Measurements from ENCODE around the gene BTG3.

The BTG3 gene

GRCh38 chr21:17575076-17575475 lies 37.6 kb downstream of the BTG3 start:
- Mint-ChIP-seq H3K4me1 (ENCODE audit: low read depth) (no peaks in the 10 kb centered on the region), H3K27me3 (peaks cover 8% of the 10 kb centered on the region), H3K4me3 (no peak overlapping the region), H3K36me3 (ENCODE audit: low read depth) (no peaks in the 10 kb centered on the region), H3K9me3 (no peaks in the 10 kb centered on the region), H3K27ac (no peak overlapping the region)

GRCh38 chr21:17572431-17572830 lies 40.3 kb downstream of the BTG3 start:
- no peaks in the 10 kb centered on the region for H3K4me1 Mint-ChIP-seq (ENCODE audit: low read depth)
- H3K9me3 Mint-ChIP-seq = no peaks in the 10 kb centered on the region
- no peak overlapping the region for H3K4me3 Mint-ChIP-seq
- H3K36me3 Mint-ChIP-seq (ENCODE audit: low read depth) = no peaks in the 10 kb centered on the region
- H3K27ac Mint-ChIP-seq = no peak overlapping the region
- H3K27me3 Mint-ChIP-seq = peaks cover 8% of the 10 kb centered on the region

GRCh38 chr21:17570786-17571185 lies 41.9 kb downstream of the BTG3 start:
- Mint-ChIP-seq H3K27me3 (peaks cover 8% of the 10 kb centered on the region), H3K9me3 (no peaks in the 10 kb centered on the region), H3K4me1 (ENCODE audit: low read depth) (no peaks in the 10 kb centered on the region), H3K4me3 (no peak overlapping the region), H3K36me3 (ENCODE audit: low read depth) (no peaks in the 10 kb centered on the region), H3K27ac (no peak overlapping the region)

GRCh38 chr21:17560377-17561025 lies 52.2 kb downstream of the BTG3 start:
- Mint-ChIP-seq H3K36me3 (ENCODE audit: low read depth) (no peaks in the 10 kb centered on the region), H3K4me1 (ENCODE audit: low read depth) (no peaks in the 10 kb centered on the region), H3K27ac (no peak overlapping the region), H3K9me3 (no peaks in the 10 kb centered on the region), H3K27me3 (no peaks in the 10 kb centered on the region), H3K4me3 (no peak overlapping the region)

- no peaks in the 10 kb centered on the region for H3K27me3 Mint-ChIP-seq
- no peaks in the 10 kb centered on the region for H3K36me3 Mint-ChIP-seq (ENCODE audit: low read depth)
- H3K4me3 Mint-ChIP-seq = no peak overlapping the region
- no peaks in the 10 kb centered on the region for H3K9me3 Mint-ChIP-seq
- H3K27ac Mint-ChIP-seq = no peak overlapping the region
- no peaks in the 10 kb centered on the region for H3K4me1 Mint-ChIP-seq (ENCODE audit: low read depth)
Observed at GRCh38 chr21:17554679-17555465, 57.8 kb downstream of the BTG3 start.

- Mint-ChIP-seq H3K27me3 (no peaks in the 10 kb centered on the region), H3K4me1 (ENCODE audit: low read depth) (no peaks in the 10 kb centered on the region), H3K9me3 (no peaks in the 10 kb centered on the region), H3K36me3 (ENCODE audit: low read depth) (no peaks in the 10 kb centered on the region), H3K27ac (no peak overlapping the region), H3K4me3 (no peak overlapping the region)
Observed at GRCh38 chr21:17554120-17554519, 58.6 kb downstream of the BTG3 start.

GRCh38 chr21:17552410-17552809 lies 60.3 kb downstream of the BTG3 start:
- Mint-ChIP-seq H3K36me3 (ENCODE audit: low read depth) (no peaks in the 10 kb centered on the region), H3K27ac (no peak overlapping the region), H3K9me3 (no peaks in the 10 kb centered on the region), H3K4me1 (ENCODE audit: low read depth) (no peaks in the 10 kb centered on the region), H3K27me3 (no peaks in the 10 kb centered on the region), H3K4me3 (no peak overlapping the region)

GRCh38 chr21:17550671-17551308 lies 61.9 kb downstream of the BTG3 start:
- Mint-ChIP-seq H3K9me3 (no peaks in the 10 kb centered on the region), H3K36me3 (ENCODE audit: low read depth) (no peaks in the 10 kb centered on the region), H3K4me1 (ENCODE audit: low read depth) (no peaks in the 10 kb centered on the region), H3K27me3 (no peaks in the 10 kb centered on the region), H3K4me3 (no peak overlapping the region), H3K27ac (no peak overlapping the region)

GRCh38 chr21:17548262-17548661 lies 64.4 kb downstream of the BTG3 start:
- H3K27ac Mint-ChIP-seq = no peak overlapping the region
- H3K36me3 Mint-ChIP-seq (ENCODE audit: low read depth) = no peaks in the 10 kb centered on the region
- H3K9me3 Mint-ChIP-seq = no peaks in the 10 kb centered on the region
- H3K4me3 Mint-ChIP-seq = no peak overlapping the region
- H3K27me3 Mint-ChIP-seq = no peaks in the 10 kb centered on the region
- no peaks in the 10 kb centered on the region for H3K4me1 Mint-ChIP-seq (ENCODE audit: low read depth)

- Mint-ChIP-seq H3K4me3 (no peak overlapping the region), H3K27me3 (no peaks in the 10 kb centered on the region), H3K4me1 (ENCODE audit: low read depth) (no peaks in the 10 kb centered on the region), H3K36me3 (ENCODE audit: low read depth) (no peaks in the 10 kb centered on the region), H3K27ac (no peak overlapping the region), H3K9me3 (no peaks in the 10 kb centered on the region)
Observed at GRCh38 chr21:17545007-17545406, 67.7 kb downstream of the BTG3 start.
